T-helper 1 cell treated with Interleukin-12 subunit alpha and Interleukin-12 subunit beta and Interleukin-4 antibody, amounts not matched to agents 30 μg/mL and 1 μg/mL, for 36 hours (primary cell): ENCODE measurements around the gene C2orf76.

Experiments
- H3K27ac Mint-ChIP-seq: one replicate; pipeline ENCODE4 v1.8.0; 2021; ENCODE audit warnings: mild to moderate bottlenecking, mixed read lengths
- H3K27me3 Mint-ChIP-seq: one replicate; pipeline ENCODE4 v1.8.0; 2021; ENCODE audit warnings: low read depth, mixed read lengths
- H3K36me3 Mint-ChIP-seq: one replicate; pipeline ENCODE4 v1.8.0; 2021; ENCODE audit warnings: low read depth, mixed read lengths
- H3K4me1 Mint-ChIP-seq: one replicate; pipeline ENCODE4 v1.8.0; 2021; ENCODE audit warnings: low read depth, mixed read lengths
- H3K4me3 Mint-ChIP-seq: one replicate; pipeline ENCODE4 v1.8.0; 2021; ENCODE audit warnings: mild to moderate bottlenecking, moderate library complexity, mixed read lengths
- H3K9me3 Mint-ChIP-seq: one replicate; pipeline ENCODE4 v1.8.0; 2021; ENCODE audit warnings: mixed read lengths

The C2orf76 gene

GRCh38 chr2:119337749-119338148 lies 28.9 kb downstream of the C2orf76 start:
- Mint-ChIP-seq H3K4me1 (peaks cover 5% of the 10 kb centered on the region), H3K27me3 (no peaks in the 10 kb centered on the region), H3K9me3 (no peaks in the 10 kb centered on the region), H3K36me3 (no peaks in the 10 kb centered on the region), H3K27ac (no peak overlapping the region), H3K4me3 (no peak overlapping the region)

- Mint-ChIP-seq H3K27me3 (peaks cover 3% of the 10 kb centered on the region), H3K27ac (no peak overlapping the region), H3K36me3 (no peaks in the 10 kb centered on the region), H3K4me1 (peaks cover 1% of the 10 kb centered on the region), H3K4me3 (no peak overlapping the region), H3K9me3 (no peaks in the 10 kb centered on the region)
Observed at GRCh38 chr2:119333833-119334232, 32.8 kb downstream of the C2orf76 start.

- H3K36me3 Mint-ChIP-seq = no peaks in the 10 kb centered on the region
- peaks cover 1% of the 10 kb centered on the region for H3K4me1 Mint-ChIP-seq
- no peak overlapping the region for H3K4me3 Mint-ChIP-seq
- H3K27me3 Mint-ChIP-seq = peaks cover 3% of the 10 kb centered on the region
- no peak overlapping the region for H3K27ac Mint-ChIP-seq
- H3K9me3 Mint-ChIP-seq = no peaks in the 10 kb centered on the region
Observed at GRCh38 chr2:119333360-119333759, 33.3 kb downstream of the C2orf76 start.

GRCh38 chr2:119332953-119333352 lies 33.7 kb downstream of the C2orf76 start:
- H3K27ac Mint-ChIP-seq = no peak overlapping the region
- no peaks in the 10 kb centered on the region for H3K36me3 Mint-ChIP-seq
- H3K9me3 Mint-ChIP-seq = no peaks in the 10 kb centered on the region
- peaks cover 3% of the 10 kb centered on the region for H3K27me3 Mint-ChIP-seq
- no peak overlapping the region for H3K4me3 Mint-ChIP-seq
- no peaks in the 10 kb centered on the region for H3K4me1 Mint-ChIP-seq

- Mint-ChIP-seq H3K27me3 (peaks cover 3% of the 10 kb centered on the region), H3K4me1 (no peaks in the 10 kb centered on the region), H3K9me3 (no peaks in the 10 kb centered on the region), H3K4me3 (no peak overlapping the region), H3K27ac (no peak overlapping the region), H3K36me3 (no peaks in the 10 kb centered on the region)
Observed at GRCh38 chr2:119327431-119327830, 39.2 kb downstream of the C2orf76 start.

GRCh38 chr2:119326938-119327337 lies 39.7 kb downstream of the C2orf76 start:
- H3K27ac Mint-ChIP-seq = no peak overlapping the region
- no peaks in the 10 kb centered on the region for H3K36me3 Mint-ChIP-seq
- H3K27me3 Mint-ChIP-seq = peaks cover 3% of the 10 kb centered on the region
- no peak overlapping the region for H3K4me3 Mint-ChIP-seq
- no peaks in the 10 kb centered on the region for H3K4me1 Mint-ChIP-seq
- no peaks in the 10 kb centered on the region for H3K9me3 Mint-ChIP-seq

GRCh38 chr2:119324685-119325270 lies 41.9 kb downstream of the C2orf76 start:
- no peaks in the 10 kb centered on the region for H3K9me3 Mint-ChIP-seq
- no peaks in the 10 kb centered on the region for H3K36me3 Mint-ChIP-seq
- H3K27ac Mint-ChIP-seq = no peak overlapping the region
- no peak overlapping the region for H3K4me3 Mint-ChIP-seq
- H3K4me1 Mint-ChIP-seq = no peaks in the 10 kb centered on the region
- no peaks in the 10 kb centered on the region for H3K27me3 Mint-ChIP-seq

GRCh38 chr2:119323459-119323858 lies 43.2 kb downstream of the C2orf76 start:
- H3K36me3 Mint-ChIP-seq = no peaks in the 10 kb centered on the region
- H3K27me3 Mint-ChIP-seq = no peaks in the 10 kb centered on the region
- no peak overlapping the region for H3K4me3 Mint-ChIP-seq
- no peaks in the 10 kb centered on the region for H3K9me3 Mint-ChIP-seq
- H3K4me1 Mint-ChIP-seq = no peaks in the 10 kb centered on the region
- no peak overlapping the region for H3K27ac Mint-ChIP-seq

GRCh38 chr2:119319593-119319992 lies 47.0 kb downstream of the C2orf76 start:
- H3K4me3 Mint-ChIP-seq = no peak overlapping the region
- no peaks in the 10 kb centered on the region for H3K9me3 Mint-ChIP-seq
- H3K27ac Mint-ChIP-seq = no peak overlapping the region
- no peaks in the 10 kb centered on the region for H3K4me1 Mint-ChIP-seq
- H3K27me3 Mint-ChIP-seq = peaks cover 3% of the 10 kb centered on the region
- H3K36me3 Mint-ChIP-seq = no peaks in the 10 kb centered on the region

- Mint-ChIP-seq H3K27me3 (peaks cover 3% of the 10 kb centered on the region), H3K4me1 (no peaks in the 10 kb centered on the region), H3K4me3 (no peak overlapping the region), H3K9me3 (no peaks in the 10 kb centered on the region), H3K27ac (no peak overlapping the region), H3K36me3 (no peaks in the 10 kb centered on the region)
Observed at GRCh38 chr2:119317554-119317953, 49.1 kb downstream of the C2orf76 start.

- no peak overlapping the region for H3K4me3 Mint-ChIP-seq
- no peaks in the 10 kb centered on the region for H3K9me3 Mint-ChIP-seq
- H3K36me3 Mint-ChIP-seq = no peaks in the 10 kb centered on the region
- no peak overlapping the region for H3K27ac Mint-ChIP-seq
- no peaks in the 10 kb centered on the region for H3K4me1 Mint-ChIP-seq
- peaks cover 3% of the 10 kb centered on the region for H3K27me3 Mint-ChIP-seq
Observed at GRCh38 chr2:119316066-119316465, 50.6 kb downstream of the C2orf76 start.

GRCh38 chr2:119315241-119315925 lies 51.3 kb downstream of the C2orf76 start:
- H3K27ac Mint-ChIP-seq = no peak overlapping the region
- no peaks in the 10 kb centered on the region for H3K36me3 Mint-ChIP-seq
- no peaks in the 10 kb centered on the region for H3K4me1 Mint-ChIP-seq
- H3K27me3 Mint-ChIP-seq = peaks cover 3% of the 10 kb centered on the region
- H3K4me3 Mint-ChIP-seq = no peak overlapping the region
- H3K9me3 Mint-ChIP-seq = no peaks in the 10 kb centered on the region

- Mint-ChIP-seq H3K27ac (no peak overlapping the region), H3K9me3 (no peaks in the 10 kb centered on the region), H3K4me1 (no peaks in the 10 kb centered on the region), H3K4me3 (no peak overlapping the region), H3K27me3 (no peaks in the 10 kb centered on the region), H3K36me3 (no peaks in the 10 kb centered on the region)
Observed at GRCh38 chr2:119311831-119312230, 54.8 kb downstream of the C2orf76 start.

- Mint-ChIP-seq H3K27ac (no peak overlapping the region), H3K9me3 (no peaks in the 10 kb centered on the region), H3K27me3 (no peaks in the 10 kb centered on the region), H3K36me3 (no peaks in the 10 kb centered on the region), H3K4me3 (no peak overlapping the region), H3K4me1 (no peaks in the 10 kb centered on the region)
Observed at GRCh38 chr2:119311371-119311770, 55.3 kb downstream of the C2orf76 start.

- no peak overlapping the region for H3K27ac Mint-ChIP-seq
- no peak overlapping the region for H3K4me3 Mint-ChIP-seq
- no peaks in the 10 kb centered on the region for H3K9me3 Mint-ChIP-seq
- H3K4me1 Mint-ChIP-seq = no peaks in the 10 kb centered on the region
- no peaks in the 10 kb centered on the region for H3K27me3 Mint-ChIP-seq
- no peaks in the 10 kb centered on the region for H3K36me3 Mint-ChIP-seq
Observed at GRCh38 chr2:119308793-119309330, 57.8 kb downstream of the C2orf76 start.
